Mesenchymal stem cell (in vitro differentiated cells and primary cell): Measurements from ENCODE around the gene ABCC1.

Experiments
- DNase-seq: peaks from one replicate; pipeline ENCODE4 v3.0.0-alpha.2; 2013
- H2AFZ ChIP-seq: one replicate; pipeline ENCODE4 v1.6.1; 2013; ENCODE audit warnings: low read depth, mild to moderate bottlenecking, control low read depth, inconsistent platforms, low read length, moderate library complexity
- H2AK5ac ChIP-seq: 2 replicates; pipeline ENCODE4 v1.6.1; 2013; ENCODE audit warnings: low read length, moderate library complexity, mild to moderate bottlenecking, inconsistent platforms; ENCODE audit not compliant: severe bottlenecking
- H2BK120ac ChIP-seq: one replicate; pipeline ENCODE4 v1.6.1; 2013; ENCODE audit warnings: low read depth, mild to moderate bottlenecking, inconsistent platforms, low read length, moderate library complexity
- H2BK12ac ChIP-seq, 2 experiments: one replicate each; pipeline ENCODE4 v1.6.1; 2013; ENCODE audit warnings: inconsistent platforms in 2 of 2, low read length in 2 of 2, mild to moderate bottlenecking in 2 of 2, moderate library complexity in 2 of 2, control low read depth in 1 of 2
- H2BK15ac ChIP-seq: one replicate; pipeline ENCODE4 v1.6.1; 2013; ENCODE audit warnings: mild to moderate bottlenecking, low read depth, inconsistent platforms; ENCODE audit not compliant: poor library complexity, severe bottlenecking
- H2BK5ac ChIP-seq: 2 replicates; pipeline ENCODE4 v1.6.1; 2013; ENCODE audit warnings: low read depth, mild to moderate bottlenecking, low read length, control low read depth, inconsistent platforms; ENCODE audit not compliant: poor library complexity, severe bottlenecking
- H3K14ac ChIP-seq, 2 experiments: one replicate each; pipeline ENCODE4 v1.6.1; 2013; ENCODE audit warnings: inconsistent platforms in 2 of 2, low read length in 2 of 2, control low read depth in 1 of 2, mild to moderate bottlenecking in 1 of 2, moderate library complexity in 1 of 2
- H3K18ac ChIP-seq, 2 experiments: one replicate each; pipeline ENCODE4 v1.6.1; 2013; ENCODE audit warnings: inconsistent platforms in 2 of 2, low read length in 2 of 2, control low read depth in 1 of 2, low read depth in 1 of 2, mild to moderate bottlenecking in 1 of 2
- H3K23ac ChIP-seq, 2 experiments: one replicate each; pipeline ENCODE4 v1.6.1; 2013; ENCODE audit warnings: inconsistent platforms in 2 of 2, low read length in 2 of 2, mild to moderate bottlenecking in 2 of 2, moderate library complexity in 2 of 2, control low read depth in 1 of 2
- H3K27ac ChIP-seq: 2 replicates; pipeline ENCODE4 v1.5.1; 2013; ENCODE audit warnings: mild to moderate bottlenecking, moderate library complexity, low read length, control low read depth, inconsistent platforms; ENCODE audit not compliant: poor library complexity, severe bottlenecking
- H3K27me3 ChIP-seq, 2 experiments: 2 replicates each; pipeline versions ENCODE4 v1.6.1 to v1.7.0; 2013; ENCODE audit warnings: low read length in 2 of 2, mild to moderate bottlenecking in 2 of 2, moderate library complexity in 2 of 2, control low read depth in 1 of 2, inconsistent platforms in 1 of 2; ENCODE audit not compliant: control insufficient read depth in 1 of 2, insufficient read depth in 1 of 2
- H3K36me3 ChIP-seq, 2 experiments: 2 replicates each; pipeline versions ENCODE4 v1.6.1 to v1.7.0; 2013; ENCODE audit warnings: low read length in 2 of 2, control low read depth in 1 of 2, inconsistent platforms in 1 of 2, low read depth in 1 of 2, mild to moderate bottlenecking in 1 of 2; ENCODE audit not compliant: insufficient read depth in 2 of 2, control insufficient read depth in 1 of 2
- H3K4ac ChIP-seq, 2 experiments: one replicate each; pipeline ENCODE4 v1.6.1; 2013; ENCODE audit warnings: inconsistent platforms in 2 of 2, low read length in 2 of 2, mild to moderate bottlenecking in 2 of 2, moderate library complexity in 2 of 2, control low read depth in 1 of 2, low read depth in 1 of 2
- H3K4me1 ChIP-seq: 2 replicates; pipeline ENCODE4 v1.6.1; 2013; ENCODE audit warnings: low read depth, low read length, control low read depth; ENCODE audit not compliant: control insufficient read depth, insufficient read depth
- H3K4me2 ChIP-seq: 2 replicates; pipeline ENCODE4 v1.6.1; 2013; ENCODE audit warnings: low read length, mild to moderate bottlenecking, inconsistent platforms; ENCODE audit not compliant: poor library complexity, severe bottlenecking
- H3K4me3 ChIP-seq, 2 experiments: 2 replicates each; pipeline versions ENCODE4 v1.5.1 to v1.7.0; 2013; ENCODE audit warnings: low read length in 2 of 2, mild to moderate bottlenecking in 2 of 2, control low read depth in 1 of 2, low read depth in 1 of 2; ENCODE audit not compliant: insufficient read depth in 1 of 2
- H3K79me1 ChIP-seq: replicated peaks from 2 replicates; pipeline ENCODE4 v1.6.1; 2013; ENCODE audit warnings: mild to moderate bottlenecking, control low read depth, low read length, inconsistent platforms; ENCODE audit not compliant: poor library complexity, severe bottlenecking
- H3K9ac ChIP-seq: 2 replicates; pipeline ENCODE4 v1.7.0; 2013; ENCODE audit warnings: mild to moderate bottlenecking, low read length, moderate library complexity
- H3K9me3 ChIP-seq: 2 replicates; pipeline ENCODE4 v1.7.0; 2013; ENCODE audit warnings: mild to moderate bottlenecking, low read length; ENCODE audit not compliant: control insufficient read depth
- H4K8ac ChIP-seq: one replicate; pipeline ENCODE4 v1.6.1; 2013; ENCODE audit warnings: inconsistent platforms, mild to moderate bottlenecking, low read length, moderate library complexity
- H4K91ac ChIP-seq: one replicate; pipeline ENCODE4 v1.6.1; 2013; ENCODE audit warnings: mild to moderate bottlenecking, low read length, inconsistent platforms
- WGBS: methylation state at CpG from one replicate; pipeline ENCODE4 v1.1.7; 2013; ENCODE audit warnings: mixed read lengths; 5-methylcytosine and 5-hydroxymethylcytosine counted together

ABCC1 gene

DNA sequence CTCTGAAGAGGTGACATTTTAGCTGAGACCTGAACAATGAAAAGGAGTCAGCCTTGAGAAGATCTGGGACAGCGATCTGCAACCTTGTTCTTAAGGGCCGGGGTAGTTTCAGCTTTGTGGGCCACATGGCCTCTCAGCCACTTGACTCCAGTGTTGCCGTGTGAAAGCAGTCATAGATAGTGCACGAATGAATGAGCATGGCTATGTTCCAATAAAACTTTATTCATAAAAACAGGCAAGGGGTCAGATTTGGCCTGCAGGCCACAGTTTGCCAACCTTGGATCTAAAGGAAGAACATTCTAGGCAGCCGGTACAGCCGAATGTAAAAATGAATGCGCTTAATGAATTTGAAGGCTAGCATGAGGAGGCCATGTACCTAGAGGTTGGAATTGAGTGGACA, 190.4 kb downstream of the ABCC1 start:
- H2AK5ac ChIP-seq = no peak overlapping the region
- no peak overlapping the region for H3K23ac ChIP-seq
- H3K27me3 ChIP-seq = no peaks in the 10 kb centered on the region
- 96% methylated on average over 7 of the region's 7 CpGs for WGBS
- H3K4me2 ChIP-seq = no peak overlapping the region
- H4K8ac ChIP-seq = no peak overlapping the region
- no peak overlapping the region for H3K18ac ChIP-seq
- peaks cover 2% of the 10 kb centered on the region for H3K79me1 ChIP-seq
- no peak overlapping the region for H2BK15ac ChIP-seq
- H3K4me1 ChIP-seq = peaks cover 3% of the 10 kb centered on the region
- H3K9me3 ChIP-seq = no peaks in the 10 kb centered on the region
- no peak overlapping the region for H3K27ac ChIP-seq
- H3K9ac ChIP-seq = no peak overlapping the region
- no peak overlapping the region for H4K91ac ChIP-seq
- no peak overlapping the region for H3K4me3 ChIP-seq
- H2BK5ac ChIP-seq = no peak overlapping the region
- H3K36me3 ChIP-seq = peaks cover 61 to 95% of the 10 kb centered on the region in 2 experiments
- H2BK12ac ChIP-seq = no peak overlapping the region
- no peak overlapping the region for H2BK120ac ChIP-seq
- no peak overlapping the region for H2AFZ ChIP-seq
- DNase-seq = no peak
- no peak overlapping the region for H3K4ac ChIP-seq
- H3K14ac ChIP-seq = no peak overlapping the region

DNA sequence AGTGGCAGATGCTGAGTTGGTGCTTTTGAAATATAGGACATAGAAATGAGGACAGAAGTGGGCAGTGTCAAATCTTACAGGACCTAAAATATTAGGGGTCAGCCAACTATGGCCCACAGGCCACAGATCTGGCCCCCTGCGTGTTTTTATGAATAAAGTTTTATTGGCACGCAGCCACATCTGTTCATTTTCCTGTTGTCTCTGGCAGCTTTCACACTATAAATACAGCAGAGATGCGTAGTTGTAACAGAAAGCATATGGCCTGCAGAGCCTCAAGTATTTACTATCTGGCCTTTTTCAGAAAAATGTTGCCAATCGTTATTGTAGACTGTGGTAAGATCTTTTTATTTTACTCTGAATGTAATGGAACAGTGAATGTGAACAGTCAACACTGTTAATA, 191.1 kb downstream of the ABCC1 start:
- Histone ChIP-seq H4K8ac (no peak overlapping the region), H3K9me3 (no peaks in the 10 kb centered on the region), H3K27me3 (no peaks in the 10 kb centered on the region), H3K9ac (no peak overlapping the region), H3K36me3 (peaks cover 66 to 93% of the 10 kb centered on the region in 2 experiments), H3K14ac (no peak overlapping the region), H3K4me1 (peaks cover 3% of the 10 kb centered on the region), H3K4ac (no peak overlapping the region), H3K27ac (no peak overlapping the region), H4K91ac (no peak overlapping the region), H2AFZ (no peak overlapping the region), H3K4me3 (no peak overlapping the region), H3K23ac (no peak overlapping the region), H2BK5ac (no peak overlapping the region), H2BK120ac (no peak overlapping the region), H2BK15ac (no peak overlapping the region), H2AK5ac (no peak overlapping the region), H2BK12ac (no peak overlapping the region), H3K18ac (no peak overlapping the region), H3K79me1 (peaks cover 2% of the 10 kb centered on the region), H3K4me2 (no peak overlapping the region)
- no peak for DNase-seq
- 100% methylated on average over 3 of the region's 4 CpGs for WGBS

DNA sequence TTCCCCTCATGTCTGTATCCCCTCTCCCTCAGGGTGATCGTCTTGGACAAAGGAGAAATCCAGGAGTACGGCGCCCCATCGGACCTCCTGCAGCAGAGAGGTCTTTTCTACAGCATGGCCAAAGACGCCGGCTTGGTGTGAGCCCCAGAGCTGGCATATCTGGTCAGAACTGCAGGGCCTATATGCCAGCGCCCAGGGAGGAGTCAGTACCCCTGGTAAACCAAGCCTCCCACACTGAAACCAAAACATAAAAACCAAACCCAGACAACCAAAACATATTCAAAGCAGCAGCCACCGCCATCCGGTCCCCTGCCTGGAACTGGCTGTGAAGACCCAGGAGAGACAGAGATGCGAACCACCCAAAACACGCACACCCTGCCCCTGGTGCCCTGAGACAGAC, 191.7 kb downstream of the ABCC1 start:
- Histone ChIP-seq H3K4me1 (peaks cover 3% of the 10 kb centered on the region), H2AK5ac (no peak overlapping the region), H3K9ac (no peak overlapping the region), H3K14ac (no peak overlapping the region), H2BK15ac (no peak overlapping the region), H3K27ac (no peak overlapping the region), H3K9me3 (no peaks in the 10 kb centered on the region), H2BK120ac (no peak overlapping the region), H4K91ac (no peak overlapping the region), H3K79me1 (peaks cover 2% of the 10 kb centered on the region), H2BK12ac (no peak overlapping the region), H2AFZ (no peak overlapping the region), H3K4ac (no peak overlapping the region), H3K23ac (no peak overlapping the region), H2BK5ac (no peak overlapping the region), H3K4me3 (no peak overlapping the region), H3K18ac (no peak overlapping the region), H3K27me3 (no peaks in the 10 kb centered on the region), H4K8ac (no peak overlapping the region), H3K36me3 (peaks cover 69 to 92% of the 10 kb centered on the region in 2 experiments), H3K4me2 (no peak overlapping the region)
- DNase-seq = no peak
- 98% methylated on average over 11 of the region's 11 CpGs for WGBS

DNA sequence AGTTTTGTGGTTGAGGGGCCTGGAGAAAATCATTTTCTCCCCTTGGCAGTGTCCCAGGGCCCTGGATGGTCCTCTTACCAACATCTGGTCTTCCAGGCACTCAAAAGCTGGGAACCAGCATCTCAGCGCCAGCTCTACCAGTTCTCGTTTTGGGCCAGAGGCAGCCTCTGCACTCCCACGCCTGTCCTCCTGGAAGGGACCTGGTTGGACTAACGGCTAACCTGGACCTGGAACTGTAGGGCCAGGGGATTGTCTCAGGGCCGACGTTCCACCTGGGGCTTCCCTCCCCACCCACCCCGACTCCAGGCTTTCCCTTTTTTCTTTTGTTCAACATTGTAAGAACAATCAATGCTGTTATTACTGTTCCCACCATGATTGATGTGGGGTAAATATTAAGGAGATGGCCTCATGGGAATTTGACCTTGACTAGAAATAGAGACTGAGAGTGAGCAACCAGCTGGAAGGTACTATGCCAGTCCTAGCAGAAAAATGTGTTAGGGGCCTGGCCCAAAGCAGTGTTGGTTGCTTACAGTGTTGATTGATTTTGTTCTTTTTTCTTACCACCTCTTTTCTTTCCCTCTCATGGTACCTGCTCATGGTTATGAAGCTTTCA, 192.5 kb downstream of the ABCC1 start:
- Histone ChIP-seq H3K18ac (no peak overlapping the region), H3K27me3 (no peaks in the 10 kb centered on the region), H3K27ac (no peak overlapping the region), H2BK12ac (no peak overlapping the region), H4K8ac (no peak overlapping the region), H2BK120ac (no peak overlapping the region), H3K79me1 (peaks cover under 1% of the 10 kb centered on the region), H3K4me2 (no peak overlapping the region), H2BK5ac (no peak overlapping the region), H2AFZ (no peak overlapping the region), H3K4me3 (no peak overlapping the region), H4K91ac (no peak overlapping the region), H3K36me3 (peaks cover 68 to 92% of the 10 kb centered on the region in 2 experiments), H3K9me3 (no peaks in the 10 kb centered on the region), H2AK5ac (no peak overlapping the region), H3K4me1 (peaks cover 6% of the 10 kb centered on the region), H2BK15ac (no peak overlapping the region), H3K14ac (no peak overlapping the region), H3K9ac (no peak overlapping the region), H3K23ac (no peak overlapping the region), H3K4ac (no peak overlapping the region)
- 96% methylated on average over 4 of the region's 7 CpGs for WGBS
- DNase-seq = no peak
